Right lobe of liver (tissue), 6 donors: ENCODE data around the gene ACIN1. TPM values are rescaled to one million over a fixed set of nuclear protein-coding genes. Genes with fewer than 3 reads are reported as not detected.

Source experiments
- ATAC-seq, 4 donors: fragments of 200-7000 bp; cut with Tn5 transposase; one replicate each; pipeline ENCODE4 v1.9.1; 2020; ENCODE audit warnings: mild to moderate bottlenecking in 4 of 4, moderate library complexity in 4 of 4
- DNase-seq, 3 donors: peaks; one replicate each; pipeline ENCODE4 v3.0.0-alpha.2; 2020
- H3K27ac ChIP-seq, 3 donors: fragments of 200-600 bp; one replicate each; pipeline ENCODE4 v1.8.0; 2022
- H3K27me3 ChIP-seq, 2 donors: fragments of 200-600 bp; one replicate each; pipeline ENCODE4 v1.8.0; 2022
- H3K36me3 ChIP-seq, 4 donors: fragments of 200-600 bp; sonication (generic) in 1 of 4; one replicate each; pipeline versions ENCODE4 v1.5.1 to v1.8.0; 2017 to 2022; ENCODE audit warnings: control low read depth in 1 of 4
- H3K4me1 ChIP-seq, 4 donors: fragments of 200-600 bp; sonication (generic) in 1 of 4; one replicate each; pipeline versions ENCODE4 v1.5.1 to v1.8.0; 2017 to 2022; ENCODE audit warnings: control low read depth in 1 of 4
- H3K4me3 ChIP-seq, 3 donors: fragments of 200-600 bp; one replicate each; pipeline ENCODE4 v1.8.0; 2022
- H3K9me3 ChIP-seq, 4 donors: fragments of 200-600 bp; sonication (generic) in 1 of 4; one replicate each; pipeline versions ENCODE4 v1.5.1 to v1.8.0; 2017 to 2022; ENCODE audit warnings: control low read depth in 1 of 4
- CTCF ChIP-seq, 4 donors: fragments of 200-600 bp in 3 of 4; fragments of 450-650 bp in 1 of 4; IDR thresholded peaks; one replicate each; pipeline versions ENCODE4 v1.5.1 to v1.8.0; 2016 to 2022; ENCODE audit warnings: antibody characterized with exemption in 4 of 4, mild to moderate bottlenecking in 2 of 4
- POLR2A ChIP-seq: fragments of 450-650 bp; IDR thresholded peaks from one replicate; pipeline ENCODE4 v1.6.1; 2017; ENCODE audit warnings: antibody characterized with exemption, mild to moderate bottlenecking
- WGBS: methylation state at CpG from one replicate; pipeline ENCODE4 v1.1.6; 2018; ENCODE audit warnings: low coverage, low lambda C conversion rate; ENCODE audit not compliant: insufficient coverage; ENCODE audit errors: missing lambda C conversion rate; 5-methylcytosine and 5-hydroxymethylcytosine counted together
- intact Hi-C, 2 donors: fragments of 100-400 bp; cut with DNase I; formaldehyde crosslinking; loops; one replicate each; pipeline versions ENCODE4 v1.11.2 to v1.14.1; 2022
- total RNA-seq, 6 experiments: library from RNA; depleted of rRNA in 2 of 6; stranded (reverse); fragments of >200 nt in 2 of 6; fragmentation: NEBNext Ultra II Directional in 3 of 6; extraction: Animal tissue kit (Norgen Biotek cat#: 25700) in 3 of 6; gene quantifications; one replicate each; pipeline versions ENCODE4 v1.1.0 to v1.2.4, GENCODE V29; 2016 to 2023
- donor health status: DM: no; HTN: yes; CAD: no.
- donor health status: DM: no; HTN: no; CAD: no.
- donor health status: DM: no; HTN: no; CAD: no.
- donor health status: DM: no; HTN: yes; CAD: no.
- donor health status: DM: no; HTN: yes; CAD: no.

ACIN1 gene
- total RNA-seq, 6 experiments from 2014 or later, result 40.5 to 66.1 (median 52.9) TPM

- Histone ChIP-seq H3K27me3 (no peaks in the 10 kb centered on the region), H3K4me1 (peaks cover 0 to 19% (median 2%) of the 10 kb centered on the region in 4 donors), H3K4me3 (no peak overlapping the region), H3K9me3 (no peaks in the 10 kb centered on the region), H3K36me3 (no peaks in the 10 kb centered on the region), H3K27ac (no peak overlapping the region)
- TF ChIP-seq CTCF (IDR thresholded peaks at IDR 0.05), result no peak
- no peak for TF ChIP-seq POLR2A
- 41% methylated on average over 3 of the region's 3 CpGs for WGBS
- DNase-seq, result no peak
- no peak for ATAC-seq
- intact Hi-C loops, result no loop called here
Observed at GRCh38 chr14:23008831-23009230, 86.1 kb downstream of the ACIN1 start.

Other genes with a start within 250 kb of the ACIN1 start
- 10 to 100 TPM; 31.0 to 54.5 (median 44.6) TPM for gene LRP10, start 223.4 kb downstream of the ACIN1 start, total RNA-seq
- gene REM2, start 211.9 kb downstream of the ACIN1 start, total RNA-seq, result under 1 TPM in 2 of 6 experiments, not detected in 4; 0.10 to 0.12 TPM
- gene RBM23, start 176.0 kb downstream of the ACIN1 start, total RNA-seq, result 10 to 100 TPM; 22.2 to 38.0 (median 34.0) TPM
- gene PRMT5, start 165.8 kb downstream of the ACIN1 start, total RNA-seq, result 10 to 100 TPM; 22.5 to 32.1 (median 25.7) TPM
- gene HAUS4, start 138.0 kb downstream of the ACIN1 start, total RNA-seq, result 10 to 100 TPM in 4 of 6 experiments, 1 to 10 TPM in 2; 6.8 to 17.9 (median 12.4) TPM
- gene AJUBA, start 112.6 kb downstream of the ACIN1 start, total RNA-seq, result 10 to 100 TPM in 5 of 6 experiments, 1 to 10 TPM in 1; 7.8 to 64.6 (median 54.2) TPM
- gene C14orf93, start 85.0 kb downstream of the ACIN1 start, total RNA-seq, result 1 to 10 TPM; 1.7 to 4.0 (median 3.2) TPM
- 10 to 100 TPM; 51.2 to 93.5 (median 59.1) TPM for gene PSMB5, start 60.2 kb downstream of the ACIN1 start, total RNA-seq
- not detected for gene PSMB11, start 52.9 kb downstream of the ACIN1 start, total RNA-seq
- under 1 TPM; 0.26 to 0.74 (median 0.54) TPM for gene CDH24, start 37.6 kb downstream of the ACIN1 start, total RNA-seq
- gene C14orf119, start 369 bp upstream of the ACIN1 start, total RNA-seq, result 10 to 100 TPM; 10.7 to 22.6 (median 14.1) TPM
- gene CIROP, start 9.9 kb upstream of the ACIN1 start, total RNA-seq, result not detected
- under 1 TPM in 2 of 6 experiments, not detected in 4; 0.13 to 0.18 TPM for gene CEBPE, start 24.1 kb upstream of the ACIN1 start, total RNA-seq
- gene SLC7A8, start 88.5 kb upstream of the ACIN1 start, total RNA-seq, result 10 to 100 TPM in 1 of 6 experiments, 1 to 10 TPM in 5; 3.2 to 10.1 (median 4.4) TPM
- under 1 TPM in 1 of 6 experiments, not detected in 5; 0.49 TPM for gene RNF212B, start 142.8 kb upstream of the ACIN1 start, total RNA-seq
- gene HOMEZ, start 191.0 kb upstream of the ACIN1 start, total RNA-seq, result 1 to 10 TPM; 3.4 to 8.8 (median 5.3) TPM
- gene PPP1R3E, start 207.7 kb upstream of the ACIN1 start, total RNA-seq, result 10 to 100 TPM in 2 of 6 experiments, 1 to 10 TPM in 4; 4.0 to 11.1 (median 8.1) TPM
- 10 to 100 TPM in 4 of 6 experiments, 1 to 10 TPM in 2; 8.8 to 15.8 (median 12.1) TPM for gene BCL2L2, start 211.7 kb upstream of the ACIN1 start, total RNA-seq
- 10 to 100 TPM; 23.6 to 95.3 (median 64.6) TPM for gene PABPN1, start 226.3 kb upstream of the ACIN1 start, total RNA-seq